Measurements from ENCODE around the gene NEURL3.

DNA sequence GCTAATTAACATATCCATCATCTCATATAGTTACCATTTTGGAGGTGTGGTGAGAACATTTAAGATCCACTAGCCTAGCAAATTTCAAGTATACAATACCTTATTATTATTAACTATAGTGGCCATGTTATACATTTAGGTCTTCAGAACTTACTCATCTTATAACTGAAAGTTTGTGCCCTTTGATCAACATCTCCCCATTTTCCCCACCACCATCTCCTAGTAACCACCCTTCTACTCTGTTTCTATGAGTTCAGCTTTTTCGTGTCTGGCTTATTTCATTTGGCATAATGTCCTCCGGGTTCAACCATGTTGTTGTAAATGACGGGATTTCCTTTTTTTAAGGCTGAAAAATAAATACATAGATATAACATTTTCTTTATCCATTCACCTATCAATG lies 15.9 kb downstream of the NEURL3 start:
- TF ChIP-seq, protein P1, sequence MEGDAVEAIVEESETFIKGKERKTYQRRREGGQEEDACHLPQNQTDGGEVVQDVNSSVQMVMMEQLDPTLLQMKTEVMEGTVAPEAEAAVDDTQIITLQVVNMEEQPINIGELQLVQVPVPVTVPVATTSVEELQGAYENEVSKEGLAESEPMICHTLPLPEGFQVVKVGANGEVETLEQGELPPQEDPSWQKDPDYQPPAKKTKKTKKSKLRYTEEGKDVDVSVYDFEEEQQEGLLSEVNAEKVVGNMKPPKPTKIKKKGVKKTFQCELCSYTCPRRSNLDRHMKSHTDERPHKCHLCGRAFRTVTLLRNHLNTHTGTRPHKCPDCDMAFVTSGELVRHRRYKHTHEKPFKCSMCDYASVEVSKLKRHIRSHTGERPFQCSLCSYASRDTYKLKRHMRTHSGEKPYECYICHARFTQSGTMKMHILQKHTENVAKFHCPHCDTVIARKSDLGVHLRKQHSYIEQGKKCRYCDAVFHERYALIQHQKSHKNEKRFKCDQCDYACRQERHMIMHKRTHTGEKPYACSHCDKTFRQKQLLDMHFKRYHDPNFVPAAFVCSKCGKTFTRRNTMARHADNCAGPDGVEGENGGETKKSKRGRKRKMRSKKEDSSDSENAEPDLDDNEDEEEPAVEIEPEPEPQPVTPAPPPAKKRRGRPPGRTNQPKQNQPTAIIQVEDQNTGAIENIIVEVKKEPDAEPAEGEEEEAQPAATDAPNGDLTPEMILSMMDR (IDR thresholded peaks at IDR 0.05; ENCODE audit: control extremely low read depth in 1 of 3, insufficient read depth in 1 of 3, low read depth in 1 of 3, low read length in 3 of 3): no peak
- TF ChIP-seq TAF1 (IDR thresholded peaks at IDR 0.05; ENCODE audit: low read depth, low read length) (no peak), EP300 (IDR thresholded peaks at IDR 0.05; ENCODE audit: borderline replicate concordance in 1 of 2, low read depth in 2 of 2, low read length in 2 of 2) (no peak), RBBP5 (IDR thresholded peaks at IDR 0.05; ENCODE audit: borderline replicate concordance, low read depth, low read length) (no peak), FOSL1 (IDR thresholded peaks at IDR 0.05; ENCODE audit: insufficient read depth, low read depth, low read length) (no peak), CHD2 (IDR thresholded peaks at IDR 0.05; ENCODE audit: low read length) (no peak), JUN (IDR thresholded peaks at IDR 0.05; ENCODE audit: low read depth, low read length) (no peak), YY1 (IDR thresholded peaks at IDR 0.05; ENCODE audit: low read depth, low read length) (no peak), EZH2 (IDR thresholded peaks at IDR 0.05; ENCODE audit: low read depth, low read length, severe bottlenecking) (no peak), POLR2A (IDR thresholded peaks at IDR 0.05; ENCODE audit: control extremely low read depth in 1 of 2, low read depth in 2 of 2, low read length in 2 of 2) (no peak), CEBPB (IDR thresholded peaks at IDR 0.05; ENCODE audit: low read depth, low read length) (no peak), TCF12 (IDR thresholded peaks at IDR 0.05; ENCODE audit: low read depth, low read length) (no peak), RFX5 (IDR thresholded peaks at IDR 0.05; ENCODE audit: borderline replicate concordance, low read depth, low read length) (no peak), SIN3A (conservative IDR thresholded peaks at IDR 0.05 in 1 of 2, IDR thresholded peaks at IDR 0.05 in 1 of 2; ENCODE audit: low read depth in 1 of 2, low read length in 2 of 2) (no peak)

Data from H1 (cell line).